Skeletal muscle satellite cell (primary cell): Measurements from ENCODE around the gene OSBPL7.

Source experiments
- H3K27me3 ChIP-seq: 2 replicates; pipeline ENCODE4 v1.7.0; 2013; ENCODE audit warnings: low read length; ENCODE audit not compliant: control insufficient read depth, insufficient read depth
- H3K36me3 ChIP-seq: 2 replicates; pipeline ENCODE4 v1.7.0; 2013; ENCODE audit warnings: mild to moderate bottlenecking, control low read depth, low read length; ENCODE audit not compliant: insufficient read depth
- H3K4me1 ChIP-seq: 2 replicates; pipeline ENCODE4 v1.7.0; 2013; ENCODE audit warnings: low read length; ENCODE audit not compliant: control insufficient read depth, insufficient read depth
- H3K4me2 ChIP-seq: 2 replicates; pipeline ENCODE4 v1.7.0; 2013; ENCODE audit warnings: mild to moderate bottlenecking, low read length
- H3K4me3 ChIP-seq: 2 replicates; pipeline ENCODE4 v1.7.0; 2013; ENCODE audit warnings: low read length
- H3K9ac ChIP-seq: 2 replicates; pipeline ENCODE4 v1.7.0; 2013; ENCODE audit warnings: mild to moderate bottlenecking, low read depth, low read length, moderate library complexity
- H3K9me3 ChIP-seq: replicated peaks from 2 replicates; pipeline ENCODE4 v1.7.0; 2013; ENCODE audit warnings: mild to moderate bottlenecking, control low read depth, low read length

OSBPL7 gene

GRCh38 chr17:47856830-47857229 is 35.2 kb upstream of the OSBPL7 start:
- peaks cover 5% of the 10 kb centered on the region for H3K4me1 ChIP-seq
- H3K36me3 ChIP-seq: no peaks in the 10 kb centered on the region
- H3K4me2 ChIP-seq: no peak overlapping the region
- H3K9ac ChIP-seq: no peak overlapping the region
- H3K4me3 ChIP-seq: no peak overlapping the region
- H3K27me3 ChIP-seq: peaks cover 53% of the 10 kb centered on the region
- H3K9me3 ChIP-seq: no peaks in the 10 kb centered on the region

GRCh38 chr17:47855737-47856136 is 34.1 kb upstream of the OSBPL7 start:
- peaks cover 59% of the 10 kb centered on the region for H3K27me3 ChIP-seq

GRCh38 chr17:47853616-47854015 is 32.0 kb upstream of the OSBPL7 start:
- Histone ChIP-seq H3K36me3 (no peaks in the 10 kb centered on the region), H3K27me3 (peaks cover 72% of the 10 kb centered on the region), H3K9ac (no peak overlapping the region)

More at GRCh38 chr17:47855737-47856136, 34.1 kb upstream of the OSBPL7 start:
- no peak overlapping the region for H3K9ac ChIP-seq
- no peaks in the 10 kb centered on the region for H3K9me3 ChIP-seq
- no peak overlapping the region for H3K4me3 ChIP-seq
- H3K4me2 ChIP-seq: no peak overlapping the region
- peaks cover 11% of the 10 kb centered on the region for H3K4me1 ChIP-seq
- H3K36me3 ChIP-seq: no peaks in the 10 kb centered on the region

GRCh38 chr17:47852113-47852949 is 30.7 kb upstream of the OSBPL7 start:
- H3K4me1 ChIP-seq: peaks cover 18% of the 10 kb centered on the region
- no peak overlapping the region for H3K4me2 ChIP-seq
- no peaks in the 10 kb centered on the region for H3K9me3 ChIP-seq
- H3K4me3 ChIP-seq: no peak overlapping the region
- H3K9ac ChIP-seq: no peak overlapping the region
- no peaks in the 10 kb centered on the region for H3K36me3 ChIP-seq
- H3K27me3 ChIP-seq: peaks cover 84% of the 10 kb centered on the region

More at GRCh38 chr17:47853616-47854015, 32.0 kb upstream of the OSBPL7 start:
- Histone ChIP-seq H3K4me2 (no peak overlapping the region), H3K4me1 (peaks cover 15% of the 10 kb centered on the region), H3K4me3 (no peak overlapping the region), H3K9me3 (no peaks in the 10 kb centered on the region)

- Histone ChIP-seq H3K4me3 (no peak overlapping the region), H3K27me3 (peaks cover 87% of the 10 kb centered on the region), H3K9me3 (no peaks in the 10 kb centered on the region), H3K36me3 (no peaks in the 10 kb centered on the region), H3K9ac (no peak overlapping the region), H3K4me1 (peaks cover 19% of the 10 kb centered on the region), H3K4me2 (no peak overlapping the region)
Measured at GRCh38 chr17:47851764-47852112, 30.1 kb upstream of the OSBPL7 start.

- Histone ChIP-seq H3K9ac (peak within 1 kb of the TSS; percentile 4), H3K9me3 (no peaks in the 10 kb centered on the region), H3K4me2 (peak within 1 kb of the TSS; percentile 74), H3K4me1 (peaks cover 18% of the 10 kb centered on the region), H3K4me3 (peak within 1 kb of the TSS; percentile 48), H3K36me3 (no peaks in the 10 kb centered on the region), H3K27me3 (peaks cover 88% of the 10 kb centered on the region)
Measured at GRCh38 chr17:47850692-47851573, 29.3 kb upstream of the OSBPL7 start, which contains the start of gene SP6. TSS of gene SP6 (minus strand) at chr17:47851163. CDS start at chr17:47848429, 2,734 bp downstream.

GRCh38 chr17:47850373-47850691 is 28.7 kb upstream of the OSBPL7 start:
- H3K4me2 ChIP-seq: peak overlapping the region; percentile 74
- H3K4me3 ChIP-seq: peak overlapping the region; percentile 48
- peaks cover 14% of the 10 kb centered on the region for H3K4me1 ChIP-seq
- H3K27me3 ChIP-seq: peaks cover 87% of the 10 kb centered on the region
- H3K9ac ChIP-seq: peak overlapping the region; percentile 4
- H3K36me3 ChIP-seq: no peaks in the 10 kb centered on the region
- H3K9me3 ChIP-seq: no peaks in the 10 kb centered on the region

- H3K9me3 ChIP-seq: no peaks in the 10 kb centered on the region
- no peak overlapping the region for H3K4me3 ChIP-seq
- H3K36me3 ChIP-seq: no peaks in the 10 kb centered on the region
- H3K27me3 ChIP-seq: peaks cover 65% of the 10 kb centered on the region
- no peak overlapping the region for H3K4me2 ChIP-seq
- no peak overlapping the region for H3K9ac ChIP-seq
- peaks cover 14% of the 10 kb centered on the region for H3K4me1 ChIP-seq
Measured at GRCh38 chr17:47848198-47848513, 26.6 kb upstream of the OSBPL7 start.

GRCh38 chr17:47847341-47848197 is 26.0 kb upstream of the OSBPL7 start:
- Histone ChIP-seq H3K9me3 (no peaks in the 10 kb centered on the region), H3K4me3 (no peak overlapping the region), H3K4me1 (peaks cover 14% of the 10 kb centered on the region), H3K27me3 (peaks cover 59% of the 10 kb centered on the region), H3K9ac (no peak overlapping the region), H3K36me3 (no peaks in the 10 kb centered on the region), H3K4me2 (no peak overlapping the region)

GRCh38 chr17:47846716-47847340 is 25.2 kb upstream of the OSBPL7 start:
- H3K9ac ChIP-seq: no peak overlapping the region
- peaks cover 52% of the 10 kb centered on the region for H3K27me3 ChIP-seq
- H3K4me2 ChIP-seq: no peak overlapping the region
- H3K36me3 ChIP-seq: no peaks in the 10 kb centered on the region
- H3K4me3 ChIP-seq: no peak overlapping the region
- no peaks in the 10 kb centered on the region for H3K9me3 ChIP-seq
- peaks cover 14% of the 10 kb centered on the region for H3K4me1 ChIP-seq

- no peak overlapping the region for H3K9ac ChIP-seq
- no peak overlapping the region for H3K4me2 ChIP-seq
- H3K27me3 ChIP-seq: peaks cover 46% of the 10 kb centered on the region
- no peak overlapping the region for H3K4me3 ChIP-seq
- no peaks in the 10 kb centered on the region for H3K9me3 ChIP-seq
- no peaks in the 10 kb centered on the region for H3K36me3 ChIP-seq
- peaks cover 12% of the 10 kb centered on the region for H3K4me1 ChIP-seq
Measured at GRCh38 chr17:47845716-47846075, 24.1 kb upstream of the OSBPL7 start.
